Trophoblast cell (in vitro differentiated cells and primary cell): Measurements from ENCODE around the gene HAL.

ENCODE experiments used
- DNase-seq, 2 donors: peaks; one replicate each; pipeline ENCODE4 v3.0.0-alpha.2; 2016
- H2AFZ ChIP-seq: 2 replicates; pipeline ENCODE4 v1.6.1; 2013; ENCODE audit warnings: low read length, moderate library complexity, mild to moderate bottlenecking; ENCODE audit not compliant: insufficient read depth, poor library complexity
- H2AK5ac ChIP-seq: 2 replicates; pipeline ENCODE4 v1.6.1; 2013; ENCODE audit warnings: mild to moderate bottlenecking, low read length
- H2BK120ac ChIP-seq: 2 replicates; pipeline ENCODE4 v1.6.1; 2013; ENCODE audit warnings: low read length, mild to moderate bottlenecking, moderate library complexity; ENCODE audit not compliant: insufficient read depth, poor library complexity
- H2BK12ac ChIP-seq: 2 replicates; pipeline ENCODE4 v1.6.1; 2013; ENCODE audit warnings: mild to moderate bottlenecking, low read length, moderate library complexity
- H2BK5ac ChIP-seq: 2 replicates; pipeline ENCODE4 v1.6.1; 2013; ENCODE audit warnings: low read length, low read depth, moderate library complexity, mild to moderate bottlenecking; ENCODE audit not compliant: poor library complexity
- H3K14ac ChIP-seq: 2 replicates; pipeline ENCODE4 v1.6.1; 2013; ENCODE audit warnings: mild to moderate bottlenecking, low read length
- H3K18ac ChIP-seq: 2 replicates; pipeline ENCODE4 v1.6.1; 2013; ENCODE audit warnings: mild to moderate bottlenecking, low read length
- H3K23ac ChIP-seq: 2 replicates; pipeline ENCODE4 v1.6.1; 2013; ENCODE audit warnings: low read length
- H3K27ac ChIP-seq: 2 replicates; pipeline ENCODE4 v1.5.1; 2013; ENCODE audit warnings: low read depth, mild to moderate bottlenecking, inconsistent platforms, low read length, moderate library complexity
- H3K27me3 ChIP-seq: 2 replicates; pipeline ENCODE4 v1.6.1; 2013; ENCODE audit warnings: inconsistent platforms, mild to moderate bottlenecking, low read length, moderate library complexity; ENCODE audit not compliant: insufficient read depth
- H3K36me3 ChIP-seq, 2 experiments: 1 replicate in 1 of 2; 2 replicates in 1 of 2; pipeline ENCODE4 v1.6.1; 2013; ENCODE audit warnings: low read length in 2 of 2, mild to moderate bottlenecking in 2 of 2, moderate library complexity in 1 of 2; ENCODE audit not compliant: insufficient read depth in 2 of 2, control insufficient read depth in 1 of 2
- H3K4ac ChIP-seq: 2 replicates; pipeline ENCODE4 v1.6.1; 2013; ENCODE audit warnings: low read depth, mild to moderate bottlenecking, low read length, moderate library complexity
- H3K4me1 ChIP-seq, 2 experiments: 1 replicate in 1 of 2; 2 replicates in 1 of 2; pipeline ENCODE4 v1.6.1; 2013; ENCODE audit warnings: low read length in 2 of 2, mild to moderate bottlenecking in 2 of 2, moderate library complexity in 1 of 2; ENCODE audit not compliant: insufficient read depth in 2 of 2, control insufficient read depth in 1 of 2
- H3K4me2 ChIP-seq: 2 replicates; pipeline ENCODE4 v1.6.1; 2013; ENCODE audit warnings: inconsistent platforms, mild to moderate bottlenecking, low read length, moderate library complexity
- H3K4me3 ChIP-seq: 2 replicates; pipeline ENCODE4 v1.5.1; 2013; ENCODE audit warnings: mild to moderate bottlenecking, low read depth, low read length, inconsistent platforms
- H3K79me1 ChIP-seq: one replicate; pipeline ENCODE4 v1.6.1; 2013; ENCODE audit warnings: low read length
- H3K79me2 ChIP-seq: 2 replicates; pipeline ENCODE4 v1.6.1; 2013; ENCODE audit warnings: low read length, mild to moderate bottlenecking; ENCODE audit not compliant: control insufficient read depth, insufficient read depth, poor library complexity
- H3K9ac ChIP-seq: 2 replicates; pipeline ENCODE4 v1.6.1; 2013; ENCODE audit warnings: mild to moderate bottlenecking, low read length
- H3K9me3 ChIP-seq: 2 replicates; pipeline ENCODE4 v1.6.1; 2013; ENCODE audit warnings: low read depth, mild to moderate bottlenecking, control low read depth, inconsistent platforms, low read length; ENCODE audit not compliant: insufficient read depth
- H4K12ac ChIP-seq: 2 replicates; pipeline ENCODE4 v1.6.1; 2013; ENCODE audit warnings: low read depth, mild to moderate bottlenecking, low read length, moderate library complexity
- H4K8ac ChIP-seq: 2 replicates; pipeline ENCODE4 v1.6.1; 2013; ENCODE audit warnings: low read depth, mild to moderate bottlenecking, low read length, moderate library complexity
- H4K91ac ChIP-seq: one replicate; pipeline ENCODE4 v1.6.1; 2013; ENCODE audit warnings: low read depth, mild to moderate bottlenecking, low read length, moderate library complexity
- WGBS: extraction: QIAGEN DNeasy Blood & Tissue Kit; methylation state at CpG from one replicate; pipeline ENCODE4 v1.1.7; 2013; ENCODE audit warnings: missing lambda C conversion rate; ENCODE audit not compliant: insufficient read length, insufficient coverage; ENCODE audit errors: extremely low coverage; 5-methylcytosine and 5-hydroxymethylcytosine counted together

HAL gene

DNA sequence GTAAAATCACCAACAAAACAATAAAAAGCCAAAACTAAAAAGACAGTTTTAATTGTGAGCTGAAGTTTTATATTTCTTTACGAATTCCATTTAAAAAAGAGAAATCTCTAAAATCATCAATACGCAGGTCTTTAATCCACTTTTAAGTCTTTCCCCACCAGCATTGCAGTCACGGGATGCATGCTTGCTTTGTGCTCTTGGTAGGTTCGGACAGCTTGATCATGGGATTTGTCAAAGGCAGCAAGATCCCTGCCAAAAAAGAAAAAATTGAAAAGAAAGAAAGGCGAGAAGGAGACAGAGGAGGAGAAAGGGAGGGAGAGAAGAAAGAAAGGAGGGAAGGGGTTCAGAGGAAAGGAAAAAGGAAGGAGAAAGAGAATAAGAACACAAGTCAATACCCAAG, 4.7 kb upstream of the HAL start:
- H2AK5ac ChIP-seq: no peak overlapping the region
- H3K4me3 ChIP-seq: no peak overlapping the region
- no peaks in the 10 kb centered on the region for H3K79me1 ChIP-seq
- H3K9ac ChIP-seq: no peak overlapping the region
- no CpG with 5 or more reads among the region's 5 CpGs for WGBS
- H3K4ac ChIP-seq: no peak overlapping the region
- H2BK5ac ChIP-seq: no peak overlapping the region
- no peaks in the 10 kb centered on the region for H3K79me2 ChIP-seq
- no peak overlapping the region for H3K18ac ChIP-seq
- no peak overlapping the region for H2BK120ac ChIP-seq
- H3K4me1 ChIP-seq: peaks cover 4 to 7% of the 10 kb centered on the region in 2 experiments
- H3K14ac ChIP-seq: no peak overlapping the region
- H3K4me2 ChIP-seq: no peak overlapping the region
- H4K12ac ChIP-seq: no peak overlapping the region
- DNase-seq: no peak
- H3K36me3 ChIP-seq: no peaks in the 10 kb centered on the region
- no peak overlapping the region for H2BK12ac ChIP-seq
- no peaks in the 10 kb centered on the region for H3K27me3 ChIP-seq
- H3K9me3 ChIP-seq: no peaks in the 10 kb centered on the region
- no peak overlapping the region for H4K91ac ChIP-seq
- no peak overlapping the region for H2AFZ ChIP-seq
- H3K27ac ChIP-seq: no peak overlapping the region
- H4K8ac ChIP-seq: no peak overlapping the region
- no peak overlapping the region for H3K23ac ChIP-seq

DNA sequence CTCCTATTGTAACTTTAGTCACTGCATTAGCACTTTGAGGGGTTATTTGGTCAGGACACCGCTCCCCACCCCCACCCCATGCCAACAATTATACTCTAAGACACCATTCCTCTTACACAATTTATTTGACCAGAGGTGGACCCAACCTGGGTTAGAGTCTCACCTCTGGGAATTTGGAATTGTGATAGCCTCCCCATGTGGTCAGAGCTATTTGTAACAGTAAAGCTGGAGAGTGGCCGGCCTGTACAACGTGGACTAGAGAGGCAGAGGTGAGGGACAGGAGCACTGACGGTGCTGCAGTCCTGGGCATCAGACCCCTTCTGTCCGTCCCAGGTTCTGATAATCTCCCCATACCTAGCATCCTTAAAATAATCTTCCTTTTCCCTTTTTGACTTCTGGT, 3.3 kb upstream of the HAL start:
- H3K27ac ChIP-seq: no peak overlapping the region
- no peak overlapping the region for H4K12ac ChIP-seq
- no peak overlapping the region for H3K4me2 ChIP-seq
- no peak overlapping the region for H4K8ac ChIP-seq
- WGBS: no CpG with 5 or more reads among the region's 5 CpGs
- H3K36me3 ChIP-seq: no peaks in the 10 kb centered on the region
- no peak overlapping the region for H3K9ac ChIP-seq
- H2BK120ac ChIP-seq: no peak overlapping the region
- no peak overlapping the region for H3K4me3 ChIP-seq
- no peak overlapping the region for H3K14ac ChIP-seq
- H2BK12ac ChIP-seq: no peak overlapping the region
- no peak overlapping the region for H3K4ac ChIP-seq
- no peak overlapping the region for H2AK5ac ChIP-seq
- H3K79me1 ChIP-seq: no peaks in the 10 kb centered on the region
- H3K79me2 ChIP-seq: no peaks in the 10 kb centered on the region
- H3K9me3 ChIP-seq: no peaks in the 10 kb centered on the region
- peaks cover 0 to 3% of the 10 kb centered on the region in 2 experiments for H3K4me1 ChIP-seq
- no peaks in the 10 kb centered on the region for H3K27me3 ChIP-seq
- no peak for DNase-seq
- no peak overlapping the region for H2BK5ac ChIP-seq
- H3K18ac ChIP-seq: no peak overlapping the region
- no peak overlapping the region for H3K23ac ChIP-seq
- no peak overlapping the region for H2AFZ ChIP-seq
- H4K91ac ChIP-seq: no peak overlapping the region

DNA sequence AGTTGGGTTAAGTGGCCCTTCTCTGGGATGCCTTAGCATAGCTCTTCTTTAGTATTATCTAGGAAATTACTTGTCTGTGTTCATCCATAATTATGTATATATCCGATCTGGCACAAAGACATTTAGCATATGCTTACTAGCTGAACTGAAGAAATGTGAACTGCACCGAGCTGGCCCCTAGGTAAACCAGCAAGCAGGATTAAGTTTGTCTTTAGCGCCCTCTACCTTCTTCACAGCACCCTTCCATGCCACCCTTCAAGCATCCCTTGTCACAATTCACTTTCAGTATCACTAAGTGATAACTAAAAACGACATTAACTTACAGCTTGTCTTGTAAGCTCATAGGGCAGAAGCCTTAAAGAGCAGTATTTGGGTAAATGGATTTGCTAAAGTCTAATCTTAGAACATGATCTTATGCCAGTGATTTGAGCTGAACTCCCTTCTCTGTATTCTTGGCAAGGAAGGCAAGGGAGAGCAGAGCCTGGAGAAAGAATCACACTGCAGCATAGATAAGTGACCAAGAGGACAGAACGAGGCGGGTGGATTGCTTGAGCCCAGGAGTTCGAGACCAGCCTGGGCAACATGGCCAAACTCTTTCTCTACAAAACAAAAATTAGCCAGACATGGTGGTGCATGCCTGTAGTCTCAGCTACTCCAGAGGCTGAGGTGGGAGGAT, 2.6 kb upstream of the HAL start:
- H3K18ac ChIP-seq: no peak overlapping the region
- H3K14ac ChIP-seq: no peak overlapping the region
- H3K27ac ChIP-seq: no peak overlapping the region
- no peak overlapping the region for H4K91ac ChIP-seq
- no peaks in the 10 kb centered on the region for H3K9me3 ChIP-seq
- H3K4me3 ChIP-seq: no peak overlapping the region
- peak; percentile 35 to 59 for DNase-seq
- no peak overlapping the region for H2AK5ac ChIP-seq
- no peaks in the 10 kb centered on the region for H3K27me3 ChIP-seq
- H3K79me2 ChIP-seq: no peaks in the 10 kb centered on the region
- H3K79me1 ChIP-seq: no peaks in the 10 kb centered on the region
- no peak overlapping the region for H2AFZ ChIP-seq
- H2BK5ac ChIP-seq: no peak overlapping the region
- H3K9ac ChIP-seq: no peak overlapping the region
- peaks cover 0 to 3% of the 10 kb centered on the region in 2 experiments for H3K4me1 ChIP-seq
- H2BK120ac ChIP-seq: no peak overlapping the region
- H4K12ac ChIP-seq: no peak overlapping the region
- H3K23ac ChIP-seq: no peak overlapping the region
- no CpG with 5 or more reads among the region's 7 CpGs for WGBS
- no peak overlapping the region for H4K8ac ChIP-seq
- H3K36me3 ChIP-seq: no peaks in the 10 kb centered on the region
- H2BK12ac ChIP-seq: no peak overlapping the region
- no peak overlapping the region for H3K4ac ChIP-seq
- H3K4me2 ChIP-seq: no peak overlapping the region

DNA sequence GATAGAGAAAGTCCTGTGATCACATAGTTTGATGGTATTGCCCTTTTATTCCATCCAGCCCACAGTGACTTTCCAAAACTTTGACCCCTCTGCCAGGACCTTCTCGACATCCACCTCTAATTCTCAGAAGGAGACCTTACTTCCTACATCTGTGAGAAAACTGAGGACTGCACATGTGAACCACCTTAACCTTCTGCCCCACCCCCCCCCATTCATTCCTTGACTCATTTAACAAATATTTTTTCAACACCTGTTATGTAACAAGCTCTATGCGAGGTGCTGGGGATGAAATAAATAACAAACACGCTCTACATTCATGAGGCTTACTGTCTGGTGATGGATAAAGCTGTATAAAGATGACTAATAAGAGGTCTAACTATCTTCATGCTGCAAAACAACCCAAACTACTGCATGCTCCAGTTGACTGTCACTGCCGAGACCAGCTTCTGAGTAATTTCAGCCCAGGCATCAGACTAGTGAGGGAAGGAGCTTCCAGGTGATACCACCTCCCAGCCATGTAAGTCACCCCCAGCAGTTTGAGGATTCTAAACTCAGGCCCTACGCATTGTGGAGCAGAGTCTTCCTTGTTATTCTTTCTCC, 1.9 kb upstream of the HAL start:
- H4K8ac ChIP-seq: no peak overlapping the region
- H3K79me2 ChIP-seq: no peaks in the 10 kb centered on the region
- no peak overlapping the region for H3K18ac ChIP-seq
- H2BK120ac ChIP-seq: no peak overlapping the region
- no peak overlapping the region for H3K4me3 ChIP-seq
- H3K36me3 ChIP-seq: no peaks in the 10 kb centered on the region
- WGBS: no CpG with 5 or more reads among the region's 5 CpGs
- no peak overlapping the region for H3K27ac ChIP-seq
- H2BK12ac ChIP-seq: peak overlapping the region; percentile 61
- H3K27me3 ChIP-seq: no peaks in the 10 kb centered on the region
- no peak overlapping the region for H2AFZ ChIP-seq
- H3K4me2 ChIP-seq: no peak overlapping the region
- H3K4me1 ChIP-seq: peaks cover 0 to 3% of the 10 kb centered on the region in 2 experiments
- H3K9ac ChIP-seq: no peak overlapping the region
- no peak overlapping the region for H2AK5ac ChIP-seq
- no peaks in the 10 kb centered on the region for H3K79me1 ChIP-seq
- no peak overlapping the region for H3K23ac ChIP-seq
- no peaks in the 10 kb centered on the region for H3K9me3 ChIP-seq
- H2BK5ac ChIP-seq: no peak overlapping the region
- no peak overlapping the region for H3K4ac ChIP-seq
- no peak overlapping the region for H3K14ac ChIP-seq
- H4K91ac ChIP-seq: no peak overlapping the region
- no peak overlapping the region for H4K12ac ChIP-seq
- peak; percentile 6 to 66 for DNase-seq
